DND-41 (cell line): Measurements from ENCODE around the gene AMY2B.

Experiments
- EZH2 ChIP-seq: IDR thresholded peaks from 3 replicates; pipeline ENCODE4 v1.6.1; 2012; ENCODE audit warnings: borderline replicate concordance, low read depth, mild to moderate bottlenecking, moderate library complexity, low read length, inconsistent platforms; ENCODE audit not compliant: severe bottlenecking
- TF ChIP-seq, protein P1 (sequence below): IDR thresholded peaks from 2 replicates; pipeline ENCODE4 v1.5.1; 2012; ENCODE audit warnings: borderline replicate concordance, low read length, moderate library complexity, mild to moderate bottlenecking; ENCODE audit not compliant: poor library complexity, severe bottlenecking; ENCODE audit errors: extremely low read depth

DNA sequence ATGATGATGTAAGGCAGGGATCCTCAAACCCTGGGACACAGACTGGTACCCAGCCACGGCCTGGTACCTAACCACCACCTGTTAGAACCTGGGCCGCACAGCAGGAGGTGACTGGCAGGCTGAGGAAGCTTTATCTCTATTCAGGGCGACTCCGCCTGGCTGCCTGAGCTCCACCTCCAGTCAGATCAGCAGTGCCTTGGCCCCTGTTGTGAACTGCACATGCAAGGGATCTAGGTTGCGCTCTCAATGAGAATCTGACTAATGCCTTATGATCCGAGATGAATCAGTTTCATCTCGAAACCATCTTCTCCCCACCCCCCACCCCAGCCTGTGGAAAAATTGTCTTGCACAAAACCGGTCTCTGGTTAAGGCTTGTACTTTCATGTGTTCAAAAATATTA is 41.6 kb upstream of the AMY2B start:
- TF ChIP-seq, protein P1, sequence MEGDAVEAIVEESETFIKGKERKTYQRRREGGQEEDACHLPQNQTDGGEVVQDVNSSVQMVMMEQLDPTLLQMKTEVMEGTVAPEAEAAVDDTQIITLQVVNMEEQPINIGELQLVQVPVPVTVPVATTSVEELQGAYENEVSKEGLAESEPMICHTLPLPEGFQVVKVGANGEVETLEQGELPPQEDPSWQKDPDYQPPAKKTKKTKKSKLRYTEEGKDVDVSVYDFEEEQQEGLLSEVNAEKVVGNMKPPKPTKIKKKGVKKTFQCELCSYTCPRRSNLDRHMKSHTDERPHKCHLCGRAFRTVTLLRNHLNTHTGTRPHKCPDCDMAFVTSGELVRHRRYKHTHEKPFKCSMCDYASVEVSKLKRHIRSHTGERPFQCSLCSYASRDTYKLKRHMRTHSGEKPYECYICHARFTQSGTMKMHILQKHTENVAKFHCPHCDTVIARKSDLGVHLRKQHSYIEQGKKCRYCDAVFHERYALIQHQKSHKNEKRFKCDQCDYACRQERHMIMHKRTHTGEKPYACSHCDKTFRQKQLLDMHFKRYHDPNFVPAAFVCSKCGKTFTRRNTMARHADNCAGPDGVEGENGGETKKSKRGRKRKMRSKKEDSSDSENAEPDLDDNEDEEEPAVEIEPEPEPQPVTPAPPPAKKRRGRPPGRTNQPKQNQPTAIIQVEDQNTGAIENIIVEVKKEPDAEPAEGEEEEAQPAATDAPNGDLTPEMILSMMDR: no peak
- TF ChIP-seq EZH2: no peak
